GM19025 (cell line): ENCODE results near the gene MBD3L5.
"Not testable (repeated sequence)": the region's sequence is repeated elsewhere in the genome, so short reads cannot be mapped to it uniquely, and the experiment has no call there.

Experiments used
- ATAC-seq: cut with Tn5 transposase; IDR thresholded peaks from one replicate; pipeline ENCODE4 v1.9.1; 2021; ENCODE audit warnings: mild to moderate bottlenecking, low read depth, moderate library complexity; ENCODE audit not compliant: unreplicated experiment

MBD3L5 gene

GRCh38 chr19:7030278-7030677 lies at the start of gene MBD3L5:
Gene MBD3L5, plus strand, starts transcription at chr19:7030578. Its CDS starts 34 bp downstream, at chr19:7030612.
- ATAC-seq = not testable (repeated sequence)

- ATAC-seq = no peak
Observed at GRCh38 chr19:6983448-6983847, 46.9 kb upstream of the MBD3L5 start.

- ATAC-seq = no peak
Observed at GRCh38 chr19:6987850-6988249, 42.5 kb upstream of the MBD3L5 start.

- no peak for ATAC-seq
Observed at GRCh38 chr19:6988257-6988656, 42.1 kb upstream of the MBD3L5 start.

- no peak for ATAC-seq
Observed at GRCh38 chr19:6995054-6995453, 35.3 kb upstream of the MBD3L5 start.

GRCh38 chr19:6996810-6997209 lies 33.6 kb upstream of the MBD3L5 start:
- no peak for ATAC-seq

- ATAC-seq = no peak
Observed at GRCh38 chr19:6997679-6998445, 32.5 kb upstream of the MBD3L5 start.

GRCh38 chr19:6999933-7000332 lies 30.4 kb upstream of the MBD3L5 start:
- ATAC-seq = no peak

GRCh38 chr19:7000333-7000732 lies 30.0 kb upstream of the MBD3L5 start:
- ATAC-seq = no peak

- no peak for ATAC-seq
Observed at GRCh38 chr19:7000816-7001215, 29.6 kb upstream of the MBD3L5 start.

GRCh38 chr19:7004313-7004931 lies 26.0 kb upstream of the MBD3L5 start:
- no peak for ATAC-seq

- no peak for ATAC-seq
Observed at GRCh38 chr19:7006135-7006704, 24.2 kb upstream of the MBD3L5 start.

GRCh38 chr19:7007859-7008258 lies 22.5 kb upstream of the MBD3L5 start:
- ATAC-seq = no peak

GRCh38 chr19:7010722-7011593 lies 19.4 kb upstream of the MBD3L5 start:
- ATAC-seq = no peak

GRCh38 chr19:7013678-7014077 lies 16.7 kb upstream of the MBD3L5 start:
- no peak for ATAC-seq

- no peak for ATAC-seq
Observed at GRCh38 chr19:7018828-7019227, 11.6 kb upstream of the MBD3L5 start.

- ATAC-seq = not testable (repeated sequence)
Observed at GRCh38 chr19:7021331-7021730, 9.0 kb upstream of the MBD3L5 start, which contains the start of gene MBD3L2B. Gene MBD3L2B, minus strand, starts transcription at chr19:7021431. Its CDS starts 34 bp downstream, at chr19:7021397.

- not testable (repeated sequence) for ATAC-seq
Observed at GRCh38 chr19:7028790-7029189, 1.6 kb upstream of the MBD3L5 start.

- ATAC-seq = not testable (repeated sequence)
Observed at GRCh38 chr19:7040079-7040478, 9.7 kb downstream of the MBD3L5 start, which contains the start of gene MBD3L4. Gene MBD3L4, minus strand, starts transcription at chr19:7040179. Its CDS starts 35 bp downstream, at chr19:7040144.

GRCh38 chr19:7041563-7041962 lies 11.2 kb downstream of the MBD3L5 start:
- not testable (repeated sequence) for ATAC-seq
